Fibroblast of pulmonary artery (primary cell): ENCODE results near the gene CHRNA10.

ENCODE experiments used
- DNase-seq: peaks from one replicate; pipeline ENCODE4 v3.0.0-alpha.2; 2010; ENCODE audit warnings: low read depth
- H3K4me3 ChIP-seq: replicated peaks from 2 replicates; pipeline ENCODE4 v1.5.1; 2011; ENCODE audit warnings: low read depth, mild to moderate bottlenecking, control low read depth, low read length, moderate library complexity
- TF ChIP-seq, protein P1 (sequence below): IDR thresholded peaks from 2 replicates; pipeline ENCODE4 v1.5.1; 2011; ENCODE audit warnings: mild to moderate bottlenecking, control low read depth, low read length, inconsistent platforms; ENCODE audit errors: missing control alignments

Gene CHRNA10

DNA sequence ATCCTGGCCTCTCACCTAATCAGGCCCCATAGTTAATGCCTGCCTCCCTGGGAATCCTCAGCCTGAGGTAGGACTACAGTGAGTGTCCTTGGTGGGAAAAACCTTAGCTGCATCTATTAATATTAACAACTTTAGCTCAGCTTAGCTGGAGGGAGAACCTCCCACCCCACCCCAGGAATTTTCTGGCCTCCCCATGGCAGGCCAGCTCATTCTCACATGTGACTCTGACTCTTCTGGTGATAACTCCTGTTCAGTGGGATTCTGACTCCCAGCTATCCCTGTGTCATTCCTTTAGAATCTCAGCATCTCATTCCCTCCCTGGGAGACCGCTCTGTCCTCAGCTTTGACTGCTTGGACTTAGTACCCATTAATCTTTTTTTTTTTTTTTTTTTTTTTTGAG lies 43.9 kb downstream of the CHRNA10 start:
- TF ChIP-seq, protein P1, sequence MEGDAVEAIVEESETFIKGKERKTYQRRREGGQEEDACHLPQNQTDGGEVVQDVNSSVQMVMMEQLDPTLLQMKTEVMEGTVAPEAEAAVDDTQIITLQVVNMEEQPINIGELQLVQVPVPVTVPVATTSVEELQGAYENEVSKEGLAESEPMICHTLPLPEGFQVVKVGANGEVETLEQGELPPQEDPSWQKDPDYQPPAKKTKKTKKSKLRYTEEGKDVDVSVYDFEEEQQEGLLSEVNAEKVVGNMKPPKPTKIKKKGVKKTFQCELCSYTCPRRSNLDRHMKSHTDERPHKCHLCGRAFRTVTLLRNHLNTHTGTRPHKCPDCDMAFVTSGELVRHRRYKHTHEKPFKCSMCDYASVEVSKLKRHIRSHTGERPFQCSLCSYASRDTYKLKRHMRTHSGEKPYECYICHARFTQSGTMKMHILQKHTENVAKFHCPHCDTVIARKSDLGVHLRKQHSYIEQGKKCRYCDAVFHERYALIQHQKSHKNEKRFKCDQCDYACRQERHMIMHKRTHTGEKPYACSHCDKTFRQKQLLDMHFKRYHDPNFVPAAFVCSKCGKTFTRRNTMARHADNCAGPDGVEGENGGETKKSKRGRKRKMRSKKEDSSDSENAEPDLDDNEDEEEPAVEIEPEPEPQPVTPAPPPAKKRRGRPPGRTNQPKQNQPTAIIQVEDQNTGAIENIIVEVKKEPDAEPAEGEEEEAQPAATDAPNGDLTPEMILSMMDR, result no peak
- DNase-seq, result peak; percentile 34
- no peak overlapping the region for H3K4me3 ChIP-seq

DNA sequence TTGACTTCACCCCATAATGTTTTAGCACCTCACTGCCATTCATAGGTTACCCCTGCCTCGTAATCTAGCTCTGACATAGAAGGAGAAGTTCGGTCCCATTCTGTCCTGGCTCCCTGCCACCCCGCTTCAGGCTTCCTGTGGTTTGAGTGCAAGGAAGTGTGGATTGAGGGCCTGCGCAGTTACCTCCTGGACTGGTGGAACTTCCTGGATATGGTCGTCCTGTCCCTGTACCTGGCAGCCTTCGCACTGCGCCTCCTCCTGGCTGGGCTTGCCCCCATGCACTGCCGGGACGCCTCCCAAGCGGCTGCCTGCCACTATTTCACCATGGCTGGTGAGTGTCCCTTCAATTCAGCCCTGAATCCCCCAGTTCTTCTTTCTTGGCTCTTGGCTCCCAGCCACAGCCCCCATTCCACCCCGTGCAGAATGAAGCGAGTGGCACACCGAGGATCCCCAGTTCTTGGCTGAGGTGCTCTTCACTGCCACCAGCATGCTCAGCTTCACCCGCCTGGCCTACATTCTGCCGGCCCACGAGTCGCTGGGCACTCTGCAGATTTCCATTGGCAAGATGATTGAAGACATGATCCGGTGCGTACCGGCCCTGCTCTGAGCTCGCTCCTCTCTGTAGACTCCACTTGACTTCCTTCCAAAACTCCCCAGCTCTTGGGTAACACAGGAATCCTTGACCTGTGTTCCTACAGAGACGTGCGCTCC lies 44.8 kb downstream of the CHRNA10 start:
- TF ChIP-seq, protein P1, result no peak
- H3K4me3 ChIP-seq, result no peak overlapping the region
- DNase-seq, result no peak

DNA sequence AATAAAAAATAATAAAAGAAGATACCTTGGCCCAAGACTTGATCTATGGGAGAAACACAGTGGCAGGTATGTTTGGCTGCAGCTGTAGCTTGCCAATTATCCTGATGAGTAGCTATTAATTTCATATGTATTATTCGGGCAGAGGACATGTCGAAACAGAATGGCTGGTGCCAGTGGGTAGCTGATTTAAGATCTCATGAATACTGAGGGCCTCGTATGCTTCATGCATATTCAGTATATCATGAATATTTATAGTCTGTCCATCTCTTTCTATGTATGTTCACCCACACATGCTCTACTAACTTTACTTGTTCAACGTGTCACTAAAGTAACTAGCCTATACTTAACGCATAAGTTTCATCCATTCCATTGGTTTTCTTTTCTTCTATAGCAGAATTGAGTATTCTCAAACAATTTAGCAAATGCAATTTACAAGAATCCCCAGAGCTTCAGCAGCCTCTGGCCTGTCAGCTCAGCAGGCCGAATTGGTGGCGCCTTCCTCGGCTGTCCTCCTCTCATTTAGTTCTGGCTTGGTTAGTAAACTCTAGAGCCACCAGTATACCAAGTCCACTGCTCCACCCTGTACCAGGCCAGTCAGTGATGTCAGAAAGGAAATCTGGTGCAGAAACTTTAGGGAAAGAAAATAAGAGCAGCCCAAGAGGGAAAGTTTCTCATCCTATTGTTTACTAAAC lies 47.3 kb downstream of the CHRNA10 start:
- TF ChIP-seq, protein P1, result no peak
- no peak for DNase-seq
- no peak overlapping the region for H3K4me3 ChIP-seq

DNA sequence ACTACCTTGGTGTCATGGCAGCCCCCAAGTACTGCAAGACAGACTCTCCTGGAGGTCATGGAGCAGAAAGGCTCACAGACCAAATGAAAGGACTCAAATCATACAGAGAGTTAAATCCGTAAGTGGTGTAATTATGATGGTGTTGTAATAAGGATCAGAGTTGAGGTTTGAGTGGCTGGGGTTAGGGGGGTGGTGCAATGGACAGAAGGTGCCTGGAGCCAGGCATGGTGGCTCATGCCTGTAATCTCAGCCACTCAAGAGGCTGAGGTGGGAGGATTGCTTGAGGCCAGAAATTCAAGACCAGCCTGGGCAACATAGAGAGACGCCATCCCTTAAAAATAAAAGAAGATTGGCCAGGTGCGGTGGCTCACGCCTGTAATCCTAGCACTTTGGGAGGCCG lies 48.1 kb downstream of the CHRNA10 start:
- no peak for DNase-seq
- H3K4me3 ChIP-seq, result no peak overlapping the region
- TF ChIP-seq, protein P1, result no peak

DNA sequence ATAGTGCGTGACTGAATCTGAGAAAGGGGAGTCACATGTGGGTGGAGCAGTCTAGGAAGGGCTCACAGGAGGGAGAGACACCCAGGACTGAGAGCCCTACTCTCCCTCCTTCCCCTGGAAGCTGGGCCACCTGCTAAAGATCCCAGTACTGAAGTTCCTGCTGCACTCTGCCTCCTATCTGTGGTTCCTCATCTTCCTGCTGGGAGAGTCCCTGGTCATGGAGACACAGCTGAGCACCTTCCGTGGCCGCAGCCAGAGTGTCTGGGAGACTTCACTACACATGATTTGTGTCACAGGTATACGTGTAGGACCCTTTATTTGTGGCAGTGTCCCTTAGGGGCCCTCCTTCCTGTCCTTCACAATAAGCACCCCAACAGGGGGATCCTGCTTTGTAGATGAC lies 48.7 kb downstream of the CHRNA10 start:
- H3K4me3 ChIP-seq, result no peak overlapping the region
- TF ChIP-seq, protein P1, result no peak
- DNase-seq, result no peak

DNA sequence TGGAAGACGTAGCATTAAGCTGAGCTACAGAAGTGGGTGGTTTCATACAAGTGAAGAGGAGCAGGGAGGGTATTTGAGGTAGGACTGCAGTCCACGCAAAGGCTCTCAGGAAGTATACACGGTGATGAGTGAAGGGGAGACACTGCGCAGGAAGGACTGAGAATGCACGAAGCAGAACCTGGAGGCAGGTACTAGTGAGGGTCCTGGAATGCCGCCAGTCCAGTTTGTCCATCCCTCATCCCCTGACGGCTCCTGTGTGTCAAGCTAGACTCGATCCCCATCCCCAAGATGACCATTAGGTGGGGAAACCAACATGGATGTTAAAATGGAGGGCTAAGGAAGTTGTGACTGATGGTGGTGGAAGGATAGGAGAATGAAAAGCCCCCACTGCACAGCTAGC lies 53.2 kb downstream of the CHRNA10 start:
- no peak overlapping the region for H3K4me3 ChIP-seq
- DNase-seq, result no peak
- TF ChIP-seq, protein P1, result no peak
